GM12878 (cell line): ENCODE data around the gene C16orf95. TPM values are rescaled to one million over a fixed set of nuclear protein-coding genes. Genes with fewer than 3 reads are reported as not detected.

Experiments used
- ATAC-seq: fragments of 200-7000 bp; cut with Tn5 transposase; 3 replicates; pipeline ENCODE4 v1.9.1; 2020; ENCODE audit warnings: mild to moderate bottlenecking, moderate library complexity
- BruUV-seq: library from RNA; stranded (reverse); fragments of 400-500 nt; replicated peaks from 2 replicates; lab custom pipeline; 2021; lab: Mats Ljungman, UMichigan
- CTCF ChIA-PET: fragments of 300-600 bp; sonication (Branson Sonifier 250); formaldehyde crosslinking; extraction: SDS; loops from one replicate; lab custom pipeline; 2021; ENCODE audit warnings: inconsistent platforms; lab: Yijun Ruan, JAX
- POLR2A ChIA-PET: fragments of 350-600 bp; formaldehyde crosslinking; extraction: SDS; loops from one replicate; lab custom pipeline; 2021; ENCODE audit warnings: inconsistent platforms; lab: Charles Lee
- RAD21 ChIA-PET: fragments of 300-600 bp; sonication (Branson Sonifier 250); formaldehyde crosslinking; loops from one replicate; lab custom pipeline; 2023; ENCODE audit warnings: antibody characterized with exemption; ENCODE audit not compliant: unreplicated experiment; lab: Charles Lee
- SMC1A ChIA-PET: fragments of 300-600 bp; sonication (Branson Sonifier 250); formaldehyde crosslinking; loops from one replicate; lab custom pipeline; 2023; ENCODE audit not compliant: unreplicated experiment, uncharacterized antibody; lab: Charles Lee
- DNase-seq: peaks from one replicate; pipeline ENCODE4 v3.0.0-alpha.2; 2011; ENCODE audit warnings: low read depth, low spot score
- FAIRE-seq: peaks from 3 replicates; lab custom pipeline; 2011; peaks lifted over from hg19 to GRCh38; lab: Jason Lieb, UNC
- H2AFZ ChIP-seq: 2 replicates; pipeline ENCODE4 v1.6.0; 2011; ENCODE audit warnings: low read depth, low read length, control low read depth; ENCODE audit not compliant: control insufficient read depth
- H3K27ac ChIP-seq: 2 replicates; pipeline ENCODE4 v1.5.1; 2011; ENCODE audit warnings: control low read depth; ENCODE audit not compliant: control insufficient read depth, insufficient read depth
- H3K27me3 ChIP-seq, 2 experiments: replicated peaks in 1 of 2; 2 replicates each; pipeline versions ENCODE4 v1.6.0 to v1.6.1; 2011; ENCODE audit warnings: low read length in 1 of 2; ENCODE audit not compliant: control insufficient read depth in 2 of 2, insufficient read depth in 2 of 2
- H3K36me3 ChIP-seq, 2 experiments: 2 replicates each; pipeline ENCODE4 v1.5.1; 2011; ENCODE audit warnings: low read length in 1 of 2; ENCODE audit not compliant: control insufficient read depth in 2 of 2, insufficient read depth in 2 of 2
- H3K4me1 ChIP-seq: 2 replicates; pipeline ENCODE4 v1.6.1; 2011; ENCODE audit warnings: mild to moderate bottlenecking, low read length, moderate library complexity, mixed read lengths; ENCODE audit not compliant: control insufficient read depth, insufficient read depth
- H3K4me2 ChIP-seq: 2 replicates; pipeline ENCODE4 v1.6.0; 2011; ENCODE audit warnings: control low read depth; ENCODE audit not compliant: control insufficient read depth, insufficient read depth
- H3K4me3 ChIP-seq: fragments of 200-600 bp; sonication (generic); 2 replicates; pipeline ENCODE4 v1.5.1; 2016
- H3K79me2 ChIP-seq: 2 replicates; pipeline ENCODE4 v1.6.0; 2011; ENCODE audit warnings: low read length; ENCODE audit not compliant: control insufficient read depth, insufficient read depth
- H3K9ac ChIP-seq: 2 replicates; pipeline ENCODE4 v1.8.0; 2011; ENCODE audit warnings: low read length, control low read depth, mixed read lengths; ENCODE audit not compliant: control insufficient read depth, insufficient read depth
- H3K9me3 ChIP-seq: replicated peaks from 3 replicates; pipeline ENCODE4 v1.5.1; 2011; ENCODE audit warnings: mild to moderate bottlenecking, low read length; ENCODE audit not compliant: control insufficient read depth, insufficient read depth
- H4K20me1 ChIP-seq: 2 replicates; pipeline ENCODE4 v1.6.0; 2011; ENCODE audit not compliant: control insufficient read depth, insufficient read depth
- BRCA1 ChIP-seq: IDR thresholded peaks from 2 replicates; pipeline ENCODE4 v1.6.1; 2011; ENCODE audit warnings: low read depth, low read length, improper control_type of control experiment
- ESRRA ChIP-seq: IDR thresholded peaks from 2 replicates; pipeline ENCODE4 v1.6.1; 2012; ENCODE audit warnings: mild to moderate bottlenecking, low read length, improper control_type of control experiment
- FOXK2 ChIP-seq: fragments of 450-650 bp; IDR thresholded peaks from 2 replicates; pipeline ENCODE4 v1.6.1; 2017; ENCODE audit warnings: mild to moderate bottlenecking, moderate library complexity
- GABPA ChIP-seq: IDR thresholded peaks from 2 replicates; pipeline ENCODE4 v1.6.1; 2014; ENCODE audit warnings: antibody characterized with exemption, low read depth, mild to moderate bottlenecking, inconsistent platforms
- HDAC6 ChIP-seq: fragments of 200-600 bp; sonication (generic); IDR thresholded peaks from one replicate; pipeline ENCODE4 v1.8.0; 2017; ENCODE audit warnings: antibody characterized with exemption; ENCODE audit not compliant: unreplicated experiment
- JUNB ChIP-seq: IDR thresholded peaks from 2 replicates; pipeline ENCODE4 v1.6.1; 2016; ENCODE audit warnings: antibody characterized with exemption, mild to moderate bottlenecking
- NFIC ChIP-seq: IDR thresholded peaks from 2 replicates; pipeline ENCODE4 v1.6.1; 2012; ENCODE audit warnings: low read depth, mild to moderate bottlenecking, inconsistent platforms, low read length, moderate library complexity
- POLR2AphosphoS5 ChIP-seq: IDR thresholded peaks from 2 replicates; pipeline ENCODE4 v1.6.1; 2011; ENCODE audit warnings: mild to moderate bottlenecking, low read length, inconsistent platforms
- RAD51 ChIP-seq: fragments of 450-650 bp; IDR thresholded peaks from 2 replicates; pipeline ENCODE4 v1.6.1; 2016; ENCODE audit warnings: moderate library complexity, mild to moderate bottlenecking, inconsistent platforms
- RCOR1 ChIP-seq: conservative IDR thresholded peaks from 2 replicates; pipeline ENCODE4 v1.6.1; 2012; ENCODE audit warnings: low read depth, low read length, improper control_type of control experiment
- SREBF1 ChIP-seq: IDR thresholded peaks from 2 replicates; pipeline ENCODE4 v1.6.1; 2012; ENCODE audit warnings: mild to moderate bottlenecking, low read length
- WRNIP1 ChIP-seq: IDR thresholded peaks from 2 replicates; pipeline ENCODE4 v1.6.1; 2011; ENCODE audit warnings: low read depth, low read length, improper control_type of control experiment, borderline replicate concordance
- ZNF207 ChIP-seq: fragments of 450-650 bp; IDR thresholded peaks from 2 replicates; pipeline ENCODE4 v1.6.1; 2014; ENCODE audit warnings: antibody characterized with exemption, mild to moderate bottlenecking, borderline replicate concordance
- ZNF274 ChIP-seq: IDR thresholded peaks from one replicate; pipeline ENCODE4 v1.8.0; 2011; ENCODE audit not compliant: insufficient read length, insufficient read depth
- WGBS: methylation state at CpG from one replicate; pipeline ENCODE4 v1.1.6; 2016; ENCODE audit warnings: low lambda C conversion rate; ENCODE audit not compliant: insufficient replicate concordance, insufficient coverage; ENCODE audit errors: missing lambda C conversion rate; 5-methylcytosine and 5-hydroxymethylcytosine counted together
- in situ Hi-C: fragments of 300-500 bp; cut with MboI; formaldehyde crosslinking; loops from 9 replicates; pipeline ENCODE4 v1.14.3; 2018; ENCODE audit warnings: mixed read lengths
- intact Hi-C: fragments of 100-400 bp; cut with micrococcal nuclease; formaldehyde crosslinking; loops from one replicate; pipeline ENCODE4 v1.14.2; 2022; ENCODE audit not compliant: unreplicated experiment
- polyA plus RNA-seq, 11 experiments: library from polyadenylated mRNA; depleted of rRNA in 4 of 11; unstranded in 6 of 11; stranded (reverse) in 5 of 11; fragments of >200 nt; fragmentation: Nextera tagmentation in 4 of 11; fragmentation: Illumina TruSeq in 1 of 11; extraction: Ambion mirVana in 4 of 11; extraction: Trizol in 1 of 11; gene quantifications; 1 replicate in 1 of 11; 2 replicates in 10 of 11; pipeline versions ENCODE4 v1.2.1 to v1.2.3, GENCODE V29; 2011 to 2016; ENCODE audit warnings: inconsistent platforms in 2 of 11, missing spikeins in 2 of 11, low read depth in 1 of 11
- total RNA-seq, 4 experiments: library from RNA; depleted of rRNA in 3 of 4; stranded (reverse); fragments of >200 nt in 3 of 4; fragmentation: Illumina TruSeq in 1 of 4; extraction: Trizol in 1 of 4; gene quantifications; 2 replicates each; pipeline versions ENCODE4 v1.2.1 to v1.2.3, GENCODE V29; 2013 to 2021
- TF ChIP-seq, protein P1 (sequence below): IDR thresholded peaks from 2 replicates; pipeline ENCODE4 v1.6.1; 2012; ENCODE audit warnings: mild to moderate bottlenecking, low read depth, low read length
- TF ChIP-seq, protein P2 (sequence below): fragments of 450-650 bp; IDR thresholded peaks from 2 replicates; pipeline ENCODE4 v1.6.1; 2017; ENCODE audit warnings: mild to moderate bottlenecking, low read depth, inconsistent platforms; ENCODE audit not compliant: poor library complexity, severe bottlenecking

C16orf95 gene
- total and polyA plus RNA-seq, 10 of the 15 experiments (the other 5 are each of a cell fraction or from before 2014, with no cell fraction given) = 0.90 to 22.7 (median 6.0) TPM

DNA sequence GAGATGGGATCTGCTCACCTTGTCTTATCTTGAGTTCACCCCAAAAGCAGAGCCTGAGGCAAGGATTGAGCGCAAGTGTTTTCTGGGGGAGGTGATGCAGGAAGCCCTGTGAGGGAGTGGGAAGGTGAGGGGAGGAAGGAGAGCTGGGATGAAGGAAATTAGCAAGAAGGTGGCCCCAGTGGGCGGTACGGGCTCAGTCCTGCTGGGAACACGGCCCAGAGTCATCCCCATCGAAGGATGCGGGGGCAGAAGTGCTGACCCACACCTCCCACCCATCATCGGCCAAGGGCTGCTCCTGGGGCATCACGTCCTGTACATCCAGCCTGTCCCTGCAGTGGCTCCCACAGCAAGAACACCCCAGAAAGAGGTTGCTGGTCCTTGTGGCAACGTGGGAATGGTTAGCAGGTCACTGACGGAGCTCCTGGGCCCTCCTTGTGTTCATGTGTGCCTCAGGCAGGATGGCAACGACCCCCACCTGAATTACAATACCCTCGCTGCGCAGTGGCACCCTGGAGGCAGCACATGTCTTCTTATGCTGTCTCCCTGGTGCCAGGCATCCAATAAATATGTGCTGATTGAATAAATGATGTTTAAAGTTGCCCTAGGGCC lies 18.2 kb downstream of the C16orf95 start:
- no peak overlapping the region for H3K9ac ChIP-seq
- ChIA-PET POLR2A (no interaction called here), CTCF (interaction anchor here (0.8 kb wide), 1 partner anchor 13 kb away, joined by 3 read pairs; no protein-coding TSS in a partner anchor), SMC1A (interaction anchor here (0.8 kb wide), 1 partner anchor 237 kb away, joined by 3 read pairs; no protein-coding TSS in a partner anchor), RAD21 (interaction anchor here (0.6 kb wide), 1 partner anchor 96 kb away, joined by 3 read pairs; no protein-coding TSS in a partner anchor)
- FAIRE-seq (no peak), DNase-seq (no peak), ATAC-seq (no peak)
- no peaks in the 10 kb centered on the region for H3K9me3 ChIP-seq
- TF ChIP-seq NFIC (no peak), HDAC6 (no peak), ZNF274 (no peak), BRCA1 (no peak), ZNF207 (no peak), ESRRA (no peak), WRNIP1 (no peak), SREBF1 (no peak), JUNB (no peak), POLR2AphosphoS5 (no peak), RAD51 (no peak), FOXK2 (no peak), GABPA (no peak), RCOR1 (no peak)
- TF ChIP-seq, protein P1, sequence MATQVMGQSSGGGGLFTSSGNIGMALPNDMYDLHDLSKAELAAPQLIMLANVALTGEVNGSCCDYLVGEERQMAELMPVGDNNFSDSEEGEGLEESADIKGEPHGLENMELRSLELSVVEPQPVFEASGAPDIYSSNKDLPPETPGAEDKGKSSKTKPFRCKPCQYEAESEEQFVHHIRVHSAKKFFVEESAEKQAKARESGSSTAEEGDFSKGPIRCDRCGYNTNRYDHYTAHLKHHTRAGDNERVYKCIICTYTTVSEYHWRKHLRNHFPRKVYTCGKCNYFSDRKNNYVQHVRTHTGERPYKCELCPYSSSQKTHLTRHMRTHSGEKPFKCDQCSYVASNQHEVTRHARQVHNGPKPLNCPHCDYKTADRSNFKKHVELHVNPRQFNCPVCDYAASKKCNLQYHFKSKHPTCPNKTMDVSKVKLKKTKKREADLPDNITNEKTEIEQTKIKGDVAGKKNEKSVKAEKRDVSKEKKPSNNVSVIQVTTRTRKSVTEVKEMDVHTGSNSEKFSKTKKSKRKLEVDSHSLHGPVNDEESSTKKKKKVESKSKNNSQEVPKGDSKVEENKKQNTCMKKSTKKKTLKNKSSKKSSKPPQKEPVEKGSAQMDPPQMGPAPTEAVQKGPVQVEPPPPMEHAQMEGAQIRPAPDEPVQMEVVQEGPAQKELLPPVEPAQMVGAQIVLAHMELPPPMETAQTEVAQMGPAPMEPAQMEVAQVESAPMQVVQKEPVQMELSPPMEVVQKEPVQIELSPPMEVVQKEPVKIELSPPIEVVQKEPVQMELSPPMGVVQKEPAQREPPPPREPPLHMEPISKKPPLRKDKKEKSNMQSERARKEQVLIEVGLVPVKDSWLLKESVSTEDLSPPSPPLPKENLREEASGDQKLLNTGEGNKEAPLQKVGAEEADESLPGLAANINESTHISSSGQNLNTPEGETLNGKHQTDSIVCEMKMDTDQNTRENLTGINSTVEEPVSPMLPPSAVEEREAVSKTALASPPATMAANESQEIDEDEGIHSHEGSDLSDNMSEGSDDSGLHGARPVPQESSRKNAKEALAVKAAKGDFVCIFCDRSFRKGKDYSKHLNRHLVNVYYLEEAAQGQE = no peak
- TF ChIP-seq, protein P2, sequence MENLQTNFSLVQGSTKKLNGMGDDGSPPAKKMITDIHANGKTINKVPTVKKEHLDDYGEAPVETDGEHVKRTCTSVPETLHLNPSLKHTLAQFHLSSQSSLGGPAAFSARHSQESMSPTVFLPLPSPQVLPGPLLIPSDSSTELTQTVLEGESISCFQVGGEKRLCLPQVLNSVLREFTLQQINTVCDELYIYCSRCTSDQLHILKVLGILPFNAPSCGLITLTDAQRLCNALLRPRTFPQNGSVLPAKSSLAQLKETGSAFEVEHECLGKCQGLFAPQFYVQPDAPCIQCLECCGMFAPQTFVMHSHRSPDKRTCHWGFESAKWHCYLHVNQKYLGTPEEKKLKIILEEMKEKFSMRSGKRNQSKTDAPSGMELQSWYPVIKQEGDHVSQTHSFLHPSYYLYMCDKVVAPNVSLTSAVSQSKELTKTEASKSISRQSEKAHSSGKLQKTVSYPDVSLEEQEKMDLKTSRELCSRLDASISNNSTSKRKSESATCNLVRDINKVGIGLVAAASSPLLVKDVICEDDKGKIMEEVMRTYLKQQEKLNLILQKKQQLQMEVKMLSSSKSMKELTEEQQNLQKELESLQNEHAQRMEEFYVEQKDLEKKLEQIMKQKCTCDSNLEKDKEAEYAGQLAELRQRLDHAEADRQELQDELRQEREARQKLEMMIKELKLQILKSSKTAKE = no peak
- no peaks in the 10 kb centered on the region for H3K36me3 ChIP-seq
- 48% methylated on average over 13 of the region's 13 CpGs for WGBS
- no TSS peak for BruUV-seq
- no peaks in the 10 kb centered on the region for H3K27me3 ChIP-seq
- no peaks in the 10 kb centered on the region for H4K20me1 ChIP-seq
- no peak overlapping the region for H3K27ac ChIP-seq
- H3K79me2 ChIP-seq = no peaks in the 10 kb centered on the region
- no peak overlapping the region for H3K4me3 ChIP-seq
- intact Hi-C loops (loop anchor here (5.0 kb wide), 1 partner anchor 737 kb away; no protein-coding TSS in a partner anchor), in situ Hi-C loops (no loop called here)
- H2AFZ ChIP-seq = no peak overlapping the region
- H3K4me2 ChIP-seq = no peak overlapping the region
- no peaks in the 10 kb centered on the region for H3K4me1 ChIP-seq
